ENCODE measurements around the gene GALNT17. TPM values are rescaled to one million over a fixed set of nuclear protein-coding genes. Genes with fewer than 3 reads are reported as not detected.
A peak's percentile ranks its signal among the peaks of the same experiment; 100 is the strongest.

GALNT17 gene
- total RNA-seq, 8 experiments from 2014 or later: 3.2 to 85.6 (median 17.2) TPM; not detected in 2

- peaks cover 6 to 14% of the 10 kb centered on the region in 2 donors for H3K4me1 ChIP-seq (replicated peaks in 1 of 2)
- no peak for ATAC-seq (replicated peaks in 6 of 8)
- WGBS, 10 experiments: 55% methylated on average over 2 of the region's 5 CpGs; no CpG with 5 or more reads in 9 of the 10 experiments
- no peak overlapping the region for H3K4me3 ChIP-seq
- in situ Hi-C loops (cut with MboI; ENCODE audit: low pct_unique_long_range_greater_than_20kb in 2 of 9, low sequenced_read_pairs in 9 of 9, unreplicated experiment in 9 of 9): no loop called here
- no peak overlapping the region for H3K27ac ChIP-seq
Observed at GRCh38 chr7:71682181-71682580, 550.2 kb downstream of the GALNT17 start.

GRCh38 chr7:71682841-71683781 lies 551.2 kb downstream of the GALNT17 start:
- Histone ChIP-seq H3K27ac (peak overlapping the region in 1 of 2 donors; percentile 76), H3K4me1 (replicated peaks in 1 of 2) (peaks cover 6 to 14% of the 10 kb centered on the region in 2 donors), H3K4me3 (no peak overlapping the region)
- in situ Hi-C loops (cut with MboI; ENCODE audit: low pct_unique_long_range_greater_than_20kb in 2 of 9, low sequenced_read_pairs in 9 of 9, unreplicated experiment in 9 of 9): no loop called here
- 0 to 100% (median 48%) methylated on average over 4 to 11 of the region's 21 CpGs; no CpG with 5 or more reads in 1 of the 10 experiments for WGBS, 10 experiments
- peak in 5 of 8 experiments; percentile 88 to 94 (median 90) for ATAC-seq (replicated peaks in 6 of 8)

- WGBS, 10 experiments: 0 to 100% (median 87%) methylated on average over 1 to 11 of the region's 12 CpGs; no CpG with 5 or more reads in 5 of the 10 experiments
- Histone ChIP-seq H3K4me1 (replicated peaks in 1 of 2) (peaks cover 6 to 14% of the 10 kb centered on the region in 2 donors), H3K27ac (no peak overlapping the region), H3K4me3 (no peak overlapping the region)
- ATAC-seq (replicated peaks in 6 of 8): no peak
- in situ Hi-C loops (cut with MboI; ENCODE audit: low pct_unique_long_range_greater_than_20kb in 2 of 9, low sequenced_read_pairs in 9 of 9, unreplicated experiment in 9 of 9): no loop called here
Observed at GRCh38 chr7:71687286-71687685, 555.3 kb downstream of the GALNT17 start.

- in situ Hi-C loops (cut with MboI; ENCODE audit: low pct_unique_long_range_greater_than_20kb in 2 of 9, low sequenced_read_pairs in 9 of 9, unreplicated experiment in 9 of 9): no loop called here
- WGBS, 10 experiments: 19 to 96% (median 83%) methylated on average over 2 to 11 of the region's 11 CpGs; no CpG with 5 or more reads in 1 of the 10 experiments
- peaks cover 6 to 7% of the 10 kb centered on the region in 2 donors for H3K4me1 ChIP-seq (replicated peaks in 1 of 2)
- no peak overlapping the region for H3K4me3 ChIP-seq
- H3K27ac ChIP-seq: no peak overlapping the region
- ATAC-seq (replicated peaks in 6 of 8): no peak
Observed at GRCh38 chr7:71687831-71688599, 556.1 kb downstream of the GALNT17 start.

- Histone ChIP-seq H3K4me1 (replicated peaks in 1 of 2) (peaks cover 5 to 8% of the 10 kb centered on the region in 2 donors), H3K27ac (no peak overlapping the region), H3K4me3 (no peak overlapping the region)
- peak in 2 of 8 experiments; percentile 24 to 79 for ATAC-seq (replicated peaks in 6 of 8)
- in situ Hi-C loops (cut with MboI; ENCODE audit: low pct_unique_long_range_greater_than_20kb in 2 of 9, low sequenced_read_pairs in 9 of 9, unreplicated experiment in 9 of 9): no loop called here
- WGBS, 10 experiments: 0 to 83% (median 11%) methylated on average over 1 of the region's 1 CpG; no CpG with 5 or more reads in 1 of the 10 experiments
Observed at GRCh38 chr7:71691538-71691937, 559.6 kb downstream of the GALNT17 start.

GRCh38 chr7:71694665-71695064 lies 562.7 kb downstream of the GALNT17 start:
- ATAC-seq (replicated peaks in 6 of 8): no peak
- H3K27ac ChIP-seq: no peak overlapping the region
- WGBS, 10 experiments: 13 to 100% (median 85%) methylated on average over 1 to 6 of the region's 6 CpGs; no CpG with 5 or more reads in 3 of the 10 experiments
- H3K4me1 ChIP-seq (replicated peaks in 1 of 2): peaks cover 5 to 8% of the 10 kb centered on the region in 2 donors
- in situ Hi-C loops (cut with MboI; ENCODE audit: low pct_unique_long_range_greater_than_20kb in 2 of 9, low sequenced_read_pairs in 9 of 9, unreplicated experiment in 9 of 9): no loop called here
- no peak overlapping the region for H3K4me3 ChIP-seq

GRCh38 chr7:71695186-71695585 lies 563.2 kb downstream of the GALNT17 start:
- in situ Hi-C loops (cut with MboI; ENCODE audit: low pct_unique_long_range_greater_than_20kb in 2 of 9, low sequenced_read_pairs in 9 of 9, unreplicated experiment in 9 of 9): no loop called here
- ATAC-seq (replicated peaks in 6 of 8): peak in 4 of 8 experiments; percentile 17 to 70 (median 68)
- no peak overlapping the region for H3K4me3 ChIP-seq
- H3K27ac ChIP-seq: no peak overlapping the region
- peaks cover 5 to 8% of the 10 kb centered on the region in 2 donors for H3K4me1 ChIP-seq (replicated peaks in 1 of 2)
- 0 to 100% (median 74%) methylated on average over 1 to 2 of the region's 2 CpGs; no CpG with 5 or more reads in 4 of the 10 experiments for WGBS, 10 experiments

- ATAC-seq (replicated peaks in 6 of 8): no peak
- no peak overlapping the region for H3K4me3 ChIP-seq
- WGBS, 10 experiments: 0 to 100% (median 71%) methylated on average over 1 to 2 of the region's 2 CpGs; no CpG with 5 or more reads in 1 of the 10 experiments
- in situ Hi-C loops (cut with MboI; ENCODE audit: low pct_unique_long_range_greater_than_20kb in 2 of 9, low sequenced_read_pairs in 9 of 9, unreplicated experiment in 9 of 9): no loop called here
- H3K27ac ChIP-seq: no peak overlapping the region
- H3K4me1 ChIP-seq (replicated peaks in 1 of 2): peaks cover 5 to 8% of the 10 kb centered on the region in 2 donors
Observed at GRCh38 chr7:71696511-71696910, 564.6 kb downstream of the GALNT17 start.

- Histone ChIP-seq H3K27ac (no peak overlapping the region), H3K4me1 (replicated peaks in 1 of 2) (peaks cover 5 to 8% of the 10 kb centered on the region in 2 donors), H3K4me3 (no peak overlapping the region)
- in situ Hi-C loops (cut with MboI; ENCODE audit: low pct_unique_long_range_greater_than_20kb in 2 of 9, low sequenced_read_pairs in 9 of 9, unreplicated experiment in 9 of 9): no loop called here
- peak in 1 of 8 experiments; percentile 34 for ATAC-seq (replicated peaks in 6 of 8)
- WGBS, 10 experiments: 0 to 100% (median 74%) methylated on average over 1 to 3 of the region's 3 CpGs; no CpG with 5 or more reads in 2 of the 10 experiments
Observed at GRCh38 chr7:71697400-71697799, 565.5 kb downstream of the GALNT17 start.

GRCh38 chr7:71705217-71705616 lies 573.3 kb downstream of the GALNT17 start:
- in situ Hi-C loops (cut with MboI; ENCODE audit: low pct_unique_long_range_greater_than_20kb in 2 of 9, low sequenced_read_pairs in 9 of 9, unreplicated experiment in 9 of 9): loop anchor here in 1 of 9 experiments (25.0 kb wide), 1 partner anchor 843 kb away; no protein-coding TSS in a partner anchor
- ATAC-seq (replicated peaks in 6 of 8): no peak
- H3K4me3 ChIP-seq: no peak overlapping the region
- no peaks in the 10 kb centered on the region for H3K4me1 ChIP-seq (replicated peaks in 1 of 2)
- H3K27ac ChIP-seq: no peak overlapping the region
- WGBS, 10 experiments: 0 to 100% (median 79%) methylated on average over 1 to 3 of the region's 3 CpGs

- in situ Hi-C loops (cut with MboI; ENCODE audit: low pct_unique_long_range_greater_than_20kb in 2 of 9, low sequenced_read_pairs in 9 of 9, unreplicated experiment in 9 of 9): loop anchor here in 1 of 9 experiments (25.0 kb wide), 1 partner anchor 844 kb away; no protein-coding TSS in a partner anchor
- no peak overlapping the region for H3K4me3 ChIP-seq
- H3K4me1 ChIP-seq (replicated peaks in 1 of 2): no peaks in the 10 kb centered on the region
- 48 to 100% (median 100%) methylated on average over 1 to 3 of the region's 3 CpGs; no CpG with 5 or more reads in 1 of the 10 experiments for WGBS, 10 experiments
- no peak overlapping the region for H3K27ac ChIP-seq
- peak in 1 of 8 experiments; percentile 12 for ATAC-seq (replicated peaks in 6 of 8)
Observed at GRCh38 chr7:71705901-71706596, 574.1 kb downstream of the GALNT17 start.

GRCh38 chr7:71706597-71706975 lies 574.6 kb downstream of the GALNT17 start:
- 0 to 100% (median 36%) methylated on average over 1 to 2 of the region's 2 CpGs; no CpG with 5 or more reads in 4 of the 10 experiments for WGBS, 10 experiments
- H3K4me3 ChIP-seq: no peak overlapping the region
- no peak for ATAC-seq (replicated peaks in 6 of 8)
- no peak overlapping the region for H3K27ac ChIP-seq
- in situ Hi-C loops (cut with MboI; ENCODE audit: low pct_unique_long_range_greater_than_20kb in 2 of 9, low sequenced_read_pairs in 9 of 9, unreplicated experiment in 9 of 9): loop anchor here in 1 of 9 experiments (25.0 kb wide), 1 partner anchor 844 kb away; no protein-coding TSS in a partner anchor
- no peaks in the 10 kb centered on the region for H3K4me1 ChIP-seq (replicated peaks in 1 of 2)

Data from motor neuron (in vitro differentiated cells).